Hindlimb muscle (tissue), 1 donor: Measurements from ENCODE around the gene MPZL2. TPM values are rescaled to one million over a fixed set of nuclear protein-coding genes. Genes with fewer than 3 reads are reported as not detected.

Source experiments
- DNase-seq: peaks from one replicate; pipeline ENCODE4 v3.0.0-alpha.2; 2013
- polyA plus RNA-seq: library from polyadenylated mRNA; unstranded; fragments of 120-200 nt; gene quantifications from one replicate; pipeline ENCODE4 v1.2.1, GENCODE V29; 2013; ENCODE audit not compliant: insufficient read length

Gene MPZL2
- polyA plus RNA-seq, 1 donor: 0.90 TPM

GRCh38 chr11:118283037-118283636 lies 19.0 kb upstream of the MPZL2 start:
- no peak for DNase-seq

DNA sequence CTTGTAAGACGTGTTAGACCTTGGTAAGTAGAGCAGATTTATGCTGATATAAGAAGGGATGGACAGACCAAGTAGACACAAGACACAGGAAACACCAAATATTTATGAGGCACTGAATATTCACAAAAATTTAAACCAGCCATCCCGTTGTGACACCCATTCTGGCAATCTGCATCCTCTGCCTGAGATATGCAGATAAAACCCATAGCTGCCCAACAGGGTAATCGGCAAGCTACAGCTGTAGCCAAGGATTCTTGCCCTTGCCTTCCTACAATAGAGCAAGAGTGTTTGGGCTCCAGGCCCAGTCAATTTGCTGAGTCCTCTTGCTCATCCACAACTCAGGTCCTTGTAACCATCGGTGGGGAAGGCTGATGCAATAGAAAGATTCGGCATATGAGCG lies 18.5 kb upstream of the MPZL2 start:
- DNase-seq: no peak

DNA sequence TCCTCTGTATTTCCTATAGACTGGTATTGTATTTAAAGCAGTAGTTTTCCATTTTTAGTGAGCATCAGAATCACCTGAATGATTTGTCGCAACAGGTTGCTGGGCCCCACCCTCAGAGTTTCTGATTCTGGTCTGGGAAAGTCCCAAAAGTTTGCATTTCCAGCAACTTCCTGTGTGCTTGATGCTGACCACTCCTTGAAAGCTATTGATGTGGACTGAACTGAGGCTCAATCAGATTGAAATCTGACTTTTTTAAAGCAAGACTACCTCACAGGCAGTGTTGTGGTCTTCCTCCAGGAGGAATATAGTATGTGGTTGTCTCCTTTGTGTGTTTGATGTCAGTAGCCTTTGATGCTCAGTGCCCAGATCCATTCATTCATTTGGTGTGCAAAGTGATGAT lies 17.2 kb upstream of the MPZL2 start:
- no peak for DNase-seq

DNA sequence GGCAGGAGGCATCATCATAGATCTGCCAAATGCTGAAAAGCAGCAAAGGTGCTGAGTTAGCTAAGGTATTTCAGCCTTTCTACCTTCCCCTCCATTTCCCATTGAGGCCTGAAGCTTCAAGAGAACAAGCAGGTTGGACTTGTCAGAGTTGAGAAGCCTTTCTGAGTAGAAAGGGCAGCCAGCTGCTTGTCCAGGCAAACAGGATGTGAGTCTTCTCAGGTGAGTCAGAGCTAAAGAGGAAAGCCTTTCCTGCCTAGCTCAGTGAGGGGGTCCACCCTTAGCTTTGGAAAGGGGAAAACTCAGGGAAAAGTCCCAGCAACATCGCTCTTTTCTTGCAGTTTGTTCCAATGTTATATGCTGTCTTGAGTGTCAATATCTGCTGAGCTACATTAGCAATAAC lies 13.2 kb upstream of the MPZL2 start:
- no peak for DNase-seq

DNA sequence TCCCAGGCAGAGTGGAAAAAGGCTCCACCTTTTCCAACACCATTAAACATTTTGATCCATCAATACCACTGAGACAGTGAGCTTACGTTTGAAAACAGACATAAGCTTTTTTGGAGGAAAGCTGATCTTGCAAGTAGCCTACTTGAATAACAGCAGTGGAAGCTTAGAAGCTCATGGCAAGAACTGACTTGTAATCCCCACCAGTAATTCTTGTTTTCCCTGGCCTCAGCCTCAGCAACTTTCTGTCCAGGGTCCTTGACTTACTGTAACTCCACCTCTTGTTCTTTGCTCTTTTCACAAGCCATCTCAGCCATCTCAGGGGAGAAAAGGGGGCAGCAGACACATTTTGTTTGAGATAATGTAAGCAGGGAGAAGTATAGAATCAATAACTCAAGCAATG lies 12.3 kb upstream of the MPZL2 start:
- no peak for DNase-seq

GRCh38 chr11:118275176-118275575 lies 11.1 kb upstream of the MPZL2 start:
- DNase-seq: no peak

DNA sequence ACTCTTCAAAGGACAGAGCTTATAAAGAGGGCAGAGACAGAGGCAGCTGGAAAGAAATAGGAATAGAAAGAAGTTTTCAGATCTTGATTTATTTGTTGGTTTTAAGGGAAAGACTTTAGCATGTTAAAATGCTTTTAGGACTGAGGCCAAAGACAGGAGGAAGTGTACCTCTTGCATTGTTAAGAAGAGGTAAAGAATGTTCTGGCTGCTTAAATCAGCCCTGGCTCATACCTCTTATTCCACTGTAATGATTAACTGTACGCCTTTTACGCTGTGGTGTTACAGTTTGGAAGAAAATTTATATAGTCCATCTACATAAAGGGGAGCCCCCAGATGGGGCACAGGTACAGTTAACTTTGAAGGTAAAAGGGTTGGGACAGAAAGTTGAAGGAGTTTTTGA lies 10.1 kb upstream of the MPZL2 start:
- DNase-seq: no peak

DNA sequence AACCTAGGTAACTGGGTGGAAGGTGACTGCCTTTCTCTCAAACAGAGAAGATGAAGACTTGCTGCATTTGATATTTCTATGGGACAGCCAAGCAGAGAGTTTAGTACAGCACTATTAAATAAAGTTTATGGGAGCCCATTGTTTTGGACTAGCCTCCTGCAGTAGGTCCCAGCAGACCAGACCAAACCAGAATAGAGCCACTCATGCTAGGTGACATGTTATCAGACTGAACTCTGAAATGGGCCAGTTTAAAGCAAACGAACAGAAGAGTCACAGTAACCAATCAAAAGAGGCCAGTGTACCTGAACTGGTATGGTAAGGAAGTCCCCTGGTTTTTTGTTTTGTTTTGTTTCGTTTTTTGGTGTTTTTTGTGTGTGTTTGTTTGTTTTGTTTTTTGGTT lies 7.9 kb upstream of the MPZL2 start:
- no peak for DNase-seq

DNA sequence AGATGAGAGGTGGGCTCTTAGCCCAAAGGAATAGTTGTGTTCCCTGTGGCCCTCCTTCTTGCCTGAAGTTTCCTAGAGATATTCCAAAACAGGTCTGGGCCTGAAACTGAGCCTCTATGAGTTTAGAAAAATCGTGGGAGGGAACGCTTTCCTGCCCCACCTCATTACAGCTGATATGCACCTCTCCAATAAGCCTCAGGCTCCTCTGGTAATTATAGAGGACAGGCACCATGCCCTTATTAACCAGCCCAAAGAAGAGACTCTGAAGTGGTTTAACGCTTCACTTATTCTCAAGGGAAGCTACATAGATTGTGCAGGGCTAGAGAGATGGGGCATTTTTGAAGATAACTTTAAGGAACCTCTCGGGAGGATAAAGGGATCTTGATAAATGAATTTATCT lies 3.4 kb upstream of the MPZL2 start:
- no peak for DNase-seq

DNA sequence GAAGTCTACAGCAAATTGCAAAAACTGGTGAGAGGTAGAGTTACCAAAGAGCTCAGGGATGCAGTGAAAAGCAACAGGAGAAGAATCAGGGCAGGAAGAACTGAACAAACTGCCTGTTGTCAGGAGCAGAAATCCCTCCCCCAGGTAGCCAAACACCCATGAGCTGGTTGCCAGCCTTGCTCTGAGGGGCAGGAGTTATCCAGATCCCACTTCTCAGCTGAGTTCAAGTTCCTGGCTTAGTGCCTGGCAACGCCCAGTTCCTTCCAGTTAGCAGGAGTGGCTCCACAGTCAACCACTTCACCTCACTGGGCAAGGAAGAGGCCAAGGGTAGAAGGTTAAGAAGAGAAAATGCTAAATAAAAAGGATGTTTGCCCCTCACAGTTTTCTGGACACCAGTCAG lies 1.9 kb upstream of the MPZL2 start:
- DNase-seq: no peak

- no peak for DNase-seq
These were observed 720 bp upstream of the MPZL2 start for GRCh38 chr11:118264569-118265465.

- DNase-seq: no peak
These were observed 985 bp downstream of the MPZL2 start for GRCh38 chr11:118263112-118263511.

GRCh38 chr11:118260353-118260752 lies 3.7 kb downstream of the MPZL2 start:
- no peak for DNase-seq

DNA sequence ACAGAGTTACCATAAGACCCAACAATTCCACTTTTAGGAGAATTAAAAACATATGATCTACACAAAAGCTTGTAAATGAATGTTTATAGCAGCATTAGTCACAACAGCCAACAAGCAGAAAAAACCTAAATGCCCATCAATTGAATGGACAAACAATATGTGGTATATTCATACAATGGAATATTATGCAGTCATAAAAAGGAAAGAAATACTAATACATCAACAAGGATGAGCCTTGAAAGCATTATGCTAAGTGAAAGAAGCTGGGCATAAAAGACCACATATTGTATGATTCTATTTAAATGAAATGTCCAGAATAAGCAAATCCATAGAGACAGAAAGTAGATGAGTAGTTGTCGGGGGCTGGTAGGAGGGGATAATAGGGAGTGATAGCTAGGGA lies 5.0 kb downstream of the MPZL2 start:
- DNase-seq: no peak

- no peak for DNase-seq
These were observed 5.7 kb downstream of the MPZL2 start for GRCh38 chr11:118258410-118258809.

DNA sequence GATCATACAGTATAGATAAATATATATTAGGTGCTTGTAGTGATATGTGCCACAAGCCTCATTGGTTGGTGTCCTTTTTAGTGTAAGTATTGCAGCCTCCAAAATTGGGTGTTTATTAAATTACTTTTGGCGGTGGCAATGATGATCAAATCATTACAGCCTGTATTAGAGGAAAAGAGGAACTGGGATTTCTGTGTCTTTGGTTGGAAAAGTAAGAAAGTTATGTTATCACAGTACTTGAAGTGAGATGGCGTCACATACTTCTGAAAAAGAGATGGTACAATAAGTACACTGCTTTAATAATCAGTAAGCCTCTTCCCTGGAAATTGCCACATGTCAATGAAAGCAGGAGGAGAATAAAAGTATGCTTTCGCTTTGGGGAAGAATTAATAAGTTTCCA lies 11.4 kb downstream of the MPZL2 start:
- DNase-seq: no peak

GRCh38 chr11:118251858-118252652 lies 12.0 kb downstream of the MPZL2 start, which contains the start of gene MPZL3:
Gene MPZL3 (minus strand): TSS chr11:118252365. CDS start chr11:118252294, 71 bp downstream.
- DNase-seq: peak; percentile 81

GRCh38 chr11:118247041-118247440 lies 17.1 kb downstream of the MPZL2 start:
- no peak for DNase-seq

DNA sequence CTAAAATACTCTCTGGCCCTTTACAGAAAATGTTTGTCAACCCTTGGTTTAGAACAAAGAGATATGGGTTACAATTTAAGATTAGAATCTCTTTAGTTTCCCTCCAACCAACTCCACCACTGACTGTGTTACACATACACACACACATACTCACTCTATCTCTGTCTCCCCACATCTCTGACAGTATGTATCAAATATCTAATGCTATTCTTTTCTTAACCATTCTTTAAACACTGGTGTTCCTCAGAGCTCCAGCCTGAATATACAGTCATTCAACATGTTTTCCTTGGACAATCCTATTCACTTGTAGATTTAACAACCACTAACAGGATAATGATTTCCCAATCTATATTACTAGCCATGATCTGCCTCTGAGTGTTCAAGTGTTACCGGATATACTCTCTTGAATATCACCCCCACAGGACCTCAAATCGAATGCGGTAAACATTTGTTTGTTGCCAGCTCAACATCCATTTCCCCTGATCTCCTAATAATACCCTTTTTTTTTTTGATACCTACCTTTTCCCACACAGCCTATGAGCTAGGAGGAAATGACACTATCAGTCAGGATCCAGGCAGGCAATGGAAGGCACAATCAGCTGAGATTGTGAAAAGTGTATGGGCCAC lies 18.0 kb downstream of the MPZL2 start:
- DNase-seq: no peak

- DNase-seq: no peak
These were observed 19.9 kb downstream of the MPZL2 start for GRCh38 chr11:118243993-118244762.

GRCh38 chr11:118243161-118243560 lies 20.9 kb downstream of the MPZL2 start:
- DNase-seq: no peak

- no peak for DNase-seq
These were observed 22.4 kb downstream of the MPZL2 start for GRCh38 chr11:118241764-118242098.
